ENCODE data around the gene TDRD10.

The TDRD10 gene

DNA sequence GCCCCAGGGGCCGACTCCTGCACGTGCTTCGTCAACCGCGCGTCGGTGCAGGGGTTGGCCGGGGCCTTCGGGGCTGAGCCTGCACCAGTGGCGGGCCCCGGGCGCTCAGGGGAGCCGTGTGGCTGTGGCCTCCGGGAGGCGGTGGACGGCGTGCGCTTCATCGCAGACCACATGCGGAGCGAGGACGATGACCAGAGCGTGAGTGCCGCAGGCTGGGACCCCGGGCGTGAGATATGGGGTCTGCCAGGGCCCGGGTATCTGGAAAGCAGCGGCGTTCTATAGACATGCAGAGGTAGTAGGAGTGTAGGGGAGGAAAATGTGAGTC lies 69.9 kb downstream of the TDRD10 start:
- no peak for TF ChIP-seq POLR2AphosphoS5 (IDR thresholded peaks at IDR 0.05; ENCODE audit: borderline replicate concordance, low read depth, low read length)
- TF ChIP-seq FOXP2 (optimal IDR thresholded peaks at IDR 0.05; ENCODE audit: control extremely low read depth, extremely low read length, insufficient read depth): no peak
- TF ChIP-seq EZH2 (IDR thresholded peaks at IDR 0.05): no peak
- Histone ChIP-seq H3K36me3 (ENCODE audit: insufficient read depth, low read length) (no peaks in the 10 kb centered on the region), H3K9ac (ENCODE audit: insufficient read length) (no peak overlapping the region), H3K27ac (no peak overlapping the region), H3K9me3 (ENCODE audit: low read depth, low read length) (no peaks in the 10 kb centered on the region), H3K4me3 (no peak overlapping the region)
- no peak for DNase-seq (ENCODE audit: low read depth, low spot score)

DNA sequence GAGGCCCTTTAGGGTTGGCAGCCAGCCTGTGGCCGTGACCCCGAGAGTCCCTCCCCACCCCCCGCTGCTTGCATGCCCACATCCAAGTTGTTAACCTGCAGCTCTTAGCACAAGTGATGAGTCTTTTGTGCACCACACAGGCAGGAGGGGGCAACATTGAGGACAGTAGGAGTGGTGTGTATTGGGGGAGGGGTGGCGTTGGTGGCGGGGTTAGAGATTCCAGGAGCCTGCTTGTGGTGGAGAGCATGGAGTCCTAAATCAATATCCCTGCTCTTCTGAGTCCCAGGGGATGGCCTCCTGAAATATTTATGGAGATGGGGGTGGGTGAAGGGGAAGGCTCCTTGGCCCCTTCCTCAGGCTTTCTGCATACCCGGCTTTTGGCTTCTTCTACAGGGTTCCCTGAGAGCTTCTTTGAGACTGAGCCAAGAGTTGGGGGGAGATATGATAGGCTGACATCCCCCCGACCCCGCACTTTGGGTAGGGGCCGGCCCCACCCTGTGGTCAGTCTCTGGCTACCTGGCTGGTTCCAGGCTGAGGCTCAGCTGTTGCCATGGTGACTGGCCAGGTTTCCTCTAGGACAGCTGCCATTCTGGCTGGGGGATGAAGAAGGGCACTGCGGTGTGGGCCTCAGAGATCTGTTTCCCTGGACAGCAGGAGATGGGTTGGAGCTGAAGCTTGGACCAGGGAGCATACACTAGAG lies 70.6 kb downstream of the TDRD10 start:
- Histone ChIP-seq H3K4me3 (no peak overlapping the region), H3K9me3 (ENCODE audit: low read depth, low read length) (no peaks in the 10 kb centered on the region), H3K9ac (ENCODE audit: insufficient read length) (no peak overlapping the region), H3K36me3 (ENCODE audit: insufficient read depth, low read length) (no peaks in the 10 kb centered on the region), H3K27ac (no peak overlapping the region)
- TF ChIP-seq EZH2 (IDR thresholded peaks at IDR 0.05) (no peak), POLR2AphosphoS5 (IDR thresholded peaks at IDR 0.05; ENCODE audit: borderline replicate concordance, low read depth, low read length) (no peak), FOXP2 (optimal IDR thresholded peaks at IDR 0.05; ENCODE audit: control extremely low read depth, extremely low read length, insufficient read depth) (no peak)
- DNase-seq (ENCODE audit: low read depth, low spot score): no peak

DNA sequence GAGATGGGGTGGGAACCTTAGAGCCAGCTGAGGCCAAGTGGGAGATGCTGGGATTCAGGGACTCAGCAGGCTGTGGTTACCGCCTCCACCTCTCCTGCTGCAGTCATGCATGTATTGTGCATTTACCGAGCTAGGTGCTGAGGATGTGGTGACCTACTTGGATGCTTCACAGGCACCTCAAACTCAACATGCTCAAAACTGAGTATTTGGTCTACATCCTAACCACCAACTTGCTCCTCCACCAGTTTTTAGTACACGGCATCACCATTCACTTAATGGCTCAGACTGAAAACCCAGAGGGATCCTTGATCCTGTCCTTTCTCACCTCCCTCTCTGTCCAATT lies 71.1 kb downstream of the TDRD10 start:
- Histone ChIP-seq H3K27ac (no peak overlapping the region), H3K9ac (ENCODE audit: insufficient read length) (no peak overlapping the region), H3K9me3 (ENCODE audit: low read depth, low read length) (no peaks in the 10 kb centered on the region), H3K4me3 (no peak overlapping the region), H3K36me3 (ENCODE audit: insufficient read depth, low read length) (no peaks in the 10 kb centered on the region; the same call in 1 of the 2 replicates)
- no peak for DNase-seq (ENCODE audit: low read depth, low spot score)
- TF ChIP-seq FOXP2 (optimal IDR thresholded peaks at IDR 0.05; ENCODE audit: control extremely low read depth, extremely low read length, insufficient read depth) (no peak), POLR2AphosphoS5 (IDR thresholded peaks at IDR 0.05; ENCODE audit: borderline replicate concordance, low read depth, low read length) (no peak), EZH2 (IDR thresholded peaks at IDR 0.05) (no peak)

DNA sequence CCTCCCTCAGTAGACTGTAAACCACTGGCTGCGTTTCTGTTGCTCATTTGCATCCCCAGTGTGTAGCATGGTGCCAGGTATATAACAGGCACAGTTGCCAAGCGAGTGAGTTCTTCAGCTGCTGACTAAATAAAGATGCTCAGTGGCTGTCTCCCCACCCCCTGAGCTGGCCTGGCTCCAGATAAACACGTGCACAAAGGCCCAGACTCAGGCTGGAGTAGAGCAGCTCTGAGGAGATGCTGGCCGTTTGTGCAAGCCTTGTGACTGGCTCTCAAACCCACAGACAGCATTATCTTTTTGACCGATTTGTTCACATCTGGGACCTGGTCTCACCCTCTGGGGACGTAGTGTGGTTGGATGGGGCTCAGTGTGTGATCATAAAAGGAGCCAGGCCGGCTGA lies 72.7 kb downstream of the TDRD10 start:
- Histone ChIP-seq H3K27ac (no peak overlapping the region), H3K9me3 (ENCODE audit: low read depth, low read length) (no peaks in the 10 kb centered on the region), H3K4me3 (no peak overlapping the region), H3K36me3 (ENCODE audit: insufficient read depth, low read length) (peaks cover 12% of the 10 kb centered on the region; the same call in 1 of the 2 replicates), H3K9ac (ENCODE audit: insufficient read length) (no peak overlapping the region)
- TF ChIP-seq EZH2 (IDR thresholded peaks at IDR 0.05) (no peak), FOXP2 (optimal IDR thresholded peaks at IDR 0.05; ENCODE audit: control extremely low read depth, extremely low read length, insufficient read depth) (no peak), POLR2AphosphoS5 (IDR thresholded peaks at IDR 0.05; ENCODE audit: borderline replicate concordance, low read depth, low read length) (no peak)
- DNase-seq (ENCODE audit: low read depth, low spot score): no peak

DNA sequence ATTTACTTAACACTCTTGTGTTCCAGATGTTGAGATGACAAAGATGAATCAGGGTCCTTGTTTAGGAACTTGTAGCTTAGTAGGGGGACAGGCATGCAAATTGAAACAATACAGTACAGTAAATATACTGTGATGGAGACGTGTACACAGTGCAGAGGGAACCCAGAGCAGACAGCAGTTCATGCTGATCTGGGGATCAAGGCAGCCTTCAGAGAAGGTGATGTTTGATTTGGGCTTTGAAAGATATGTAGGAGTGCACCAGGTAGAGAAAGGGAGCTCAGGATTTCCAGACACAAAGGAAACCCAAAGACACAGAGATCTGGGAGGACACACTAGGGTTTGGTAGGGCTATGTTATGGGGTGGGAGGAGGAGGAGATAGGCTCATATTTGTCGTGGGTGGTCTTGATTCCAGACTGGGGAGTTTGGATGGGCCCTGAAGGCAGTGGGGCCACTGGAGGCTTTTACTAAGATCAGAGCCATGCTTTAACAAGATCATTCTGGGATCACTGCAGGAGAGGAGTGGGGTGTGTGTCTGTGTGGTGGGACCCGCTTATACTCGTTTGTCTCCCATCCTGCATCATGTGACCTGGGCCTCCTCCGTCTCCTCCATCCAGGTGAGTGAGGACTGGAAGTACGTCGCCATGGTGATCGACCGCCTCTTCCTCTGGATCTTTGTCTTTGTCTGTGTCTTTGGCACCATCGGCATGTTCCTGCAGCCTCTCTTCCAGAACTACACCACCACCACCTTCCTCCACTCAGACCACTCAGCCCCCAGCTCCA lies 73.3 kb downstream of the TDRD10 start:
- Histone ChIP-seq H3K36me3 (ENCODE audit: insufficient read depth, low read length) (peaks cover 18% of the 10 kb centered on the region; the same call in 1 of the 2 replicates), H3K27ac (no peak overlapping the region), H3K4me3 (no peak overlapping the region), H3K9ac (ENCODE audit: insufficient read length) (no peak overlapping the region), H3K9me3 (ENCODE audit: low read depth, low read length) (no peaks in the 10 kb centered on the region)
- DNase-seq (ENCODE audit: low read depth, low spot score): no peak
- no peak for TF ChIP-seq FOXP2 (optimal IDR thresholded peaks at IDR 0.05; ENCODE audit: control extremely low read depth, extremely low read length, insufficient read depth)
- TF ChIP-seq EZH2 (IDR thresholded peaks at IDR 0.05): no peak
- TF ChIP-seq POLR2AphosphoS5 (IDR thresholded peaks at IDR 0.05; ENCODE audit: borderline replicate concordance, low read depth, low read length): 0 out of 2 replicates have a peak, but pooled peaks have one; percentile 29

DNA sequence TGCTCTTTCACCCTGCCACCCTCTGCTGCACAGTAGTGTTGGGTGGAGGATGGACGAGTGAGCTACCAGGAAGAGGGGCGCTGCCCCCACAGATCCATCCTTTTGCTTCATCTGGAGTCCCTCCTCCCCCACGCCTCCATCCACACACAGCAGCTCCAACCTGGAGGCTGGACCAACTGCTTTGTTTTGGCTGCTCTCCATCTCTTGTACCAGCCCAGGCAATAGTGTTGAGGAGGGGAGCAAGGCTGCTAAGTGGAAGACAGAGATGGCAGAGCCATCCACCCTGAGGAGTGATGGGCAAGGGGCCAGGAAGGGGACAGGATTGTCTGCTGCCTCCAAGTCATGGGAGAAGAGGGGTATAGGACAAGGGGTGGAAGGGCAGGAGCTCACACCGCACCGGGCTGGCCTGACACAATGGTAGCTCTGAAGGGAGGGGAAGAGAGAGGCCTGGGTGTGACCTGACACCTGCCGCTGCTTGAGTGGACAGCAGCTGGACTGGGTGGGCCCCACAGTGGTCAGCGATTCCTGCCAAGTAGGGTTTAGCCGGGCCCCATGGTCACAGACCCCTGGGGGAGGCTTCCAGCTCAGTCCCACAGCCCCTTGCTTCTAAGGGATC lies 74.0 kb downstream of the TDRD10 start:
- H3K9me3 ChIP-seq (ENCODE audit: low read depth, low read length): no peaks in the 10 kb centered on the region
- H3K36me3 ChIP-seq (ENCODE audit: insufficient read depth, low read length): peaks cover 25% of the 10 kb centered on the region
- no peak overlapping the region for H3K9ac ChIP-seq (ENCODE audit: insufficient read length)
- no peak for DNase-seq (ENCODE audit: low read depth, low spot score)
- no peak overlapping the region for H3K4me3 ChIP-seq
- TF ChIP-seq FOXP2 (optimal IDR thresholded peaks at IDR 0.05; ENCODE audit: control extremely low read depth, extremely low read length, insufficient read depth): no peak
- no peak for TF ChIP-seq EZH2 (IDR thresholded peaks at IDR 0.05)
- no peak for TF ChIP-seq POLR2AphosphoS5 (IDR thresholded peaks at IDR 0.05; ENCODE audit: borderline replicate concordance, low read depth, low read length)
- H3K27ac ChIP-seq: no peak overlapping the region

DNA sequence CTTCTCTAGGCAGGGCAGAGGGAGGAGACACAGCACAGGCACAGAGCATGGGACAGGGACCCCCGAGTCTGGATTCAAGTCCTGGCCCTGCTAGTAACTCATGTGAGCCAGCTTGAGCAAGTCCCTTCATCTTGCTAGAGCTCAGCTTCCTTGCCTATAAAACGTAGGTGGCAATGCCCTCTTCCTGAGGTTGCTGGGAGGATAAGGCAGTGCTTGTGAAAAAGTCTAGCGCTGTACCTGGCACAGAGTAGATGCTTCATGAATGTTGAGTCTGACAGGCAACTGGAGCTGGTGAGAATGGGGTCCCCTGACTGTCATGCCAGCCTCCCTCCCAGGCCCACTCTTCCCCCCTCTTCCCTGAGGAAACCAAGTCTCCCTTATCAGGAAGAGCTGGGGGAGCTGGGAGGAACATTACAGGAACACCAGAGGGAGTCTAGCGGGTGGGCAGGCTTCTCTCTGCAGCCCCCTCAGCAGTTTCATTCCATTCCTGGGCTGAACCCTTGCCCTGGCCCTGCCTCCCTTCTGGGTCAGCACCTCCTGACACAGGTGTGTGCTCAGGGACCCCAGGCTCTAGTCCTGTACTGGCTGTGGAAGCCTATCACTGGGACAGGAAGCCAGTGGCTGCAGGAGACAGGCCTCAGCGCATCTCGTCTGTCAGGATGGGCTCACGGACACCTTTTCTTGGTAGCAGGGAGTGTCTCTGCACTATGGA lies 75.5 kb downstream of the TDRD10 start:
- no peak overlapping the region for H3K27ac ChIP-seq
- DNase-seq (ENCODE audit: low read depth, low spot score): no peak
- peaks cover 39% of the 10 kb centered on the region for H3K36me3 ChIP-seq (ENCODE audit: insufficient read depth, low read length)
- TF ChIP-seq POLR2AphosphoS5 (IDR thresholded peaks at IDR 0.05; ENCODE audit: borderline replicate concordance, low read depth, low read length) (no peak), FOXP2 (optimal IDR thresholded peaks at IDR 0.05; ENCODE audit: control extremely low read depth, extremely low read length, insufficient read depth) (no peak), EZH2 (IDR thresholded peaks at IDR 0.05) (no peak)
- H3K4me3 ChIP-seq: no peak overlapping the region
- no peak overlapping the region for H3K9ac ChIP-seq (ENCODE audit: insufficient read length)
- H3K9me3 ChIP-seq (ENCODE audit: low read depth, low read length): no peaks in the 10 kb centered on the region

DNA sequence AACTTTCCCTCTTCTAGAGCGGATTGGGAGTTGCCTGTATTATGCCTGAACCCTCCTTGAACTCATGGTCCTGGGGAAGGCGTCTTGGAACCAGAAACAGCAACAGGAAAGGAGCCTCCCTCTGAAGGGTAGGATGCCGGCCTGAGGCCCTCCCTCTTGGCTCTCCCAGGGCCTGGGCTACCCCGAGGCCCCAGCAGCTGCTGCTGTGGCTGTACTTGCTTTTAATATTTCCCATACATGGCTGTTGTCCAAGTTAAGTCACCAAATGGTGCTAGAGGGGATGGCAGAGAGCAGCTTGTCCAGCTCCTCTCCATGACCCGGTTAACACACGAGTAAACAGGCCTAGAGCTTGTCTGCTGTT lies 76.0 kb downstream of the TDRD10 start:
- Histone ChIP-seq H3K9me3 (ENCODE audit: low read depth, low read length) (no peaks in the 10 kb centered on the region), H3K9ac (ENCODE audit: insufficient read length) (no peak overlapping the region), H3K36me3 (ENCODE audit: insufficient read depth, low read length) (peaks cover 44% of the 10 kb centered on the region), H3K4me3 (no peak overlapping the region), H3K27ac (no peak overlapping the region)
- no peak for DNase-seq (ENCODE audit: low read depth, low spot score)
- TF ChIP-seq EZH2 (IDR thresholded peaks at IDR 0.05): no peak
- TF ChIP-seq FOXP2 (optimal IDR thresholded peaks at IDR 0.05; ENCODE audit: control extremely low read depth, extremely low read length, insufficient read depth): no peak
- no peak for TF ChIP-seq POLR2AphosphoS5 (IDR thresholded peaks at IDR 0.05; ENCODE audit: borderline replicate concordance, low read depth, low read length)

Data from SK-N-MC (cell line).